Measurements from ENCODE around the gene RHOH.

Gene RHOH

DNA sequence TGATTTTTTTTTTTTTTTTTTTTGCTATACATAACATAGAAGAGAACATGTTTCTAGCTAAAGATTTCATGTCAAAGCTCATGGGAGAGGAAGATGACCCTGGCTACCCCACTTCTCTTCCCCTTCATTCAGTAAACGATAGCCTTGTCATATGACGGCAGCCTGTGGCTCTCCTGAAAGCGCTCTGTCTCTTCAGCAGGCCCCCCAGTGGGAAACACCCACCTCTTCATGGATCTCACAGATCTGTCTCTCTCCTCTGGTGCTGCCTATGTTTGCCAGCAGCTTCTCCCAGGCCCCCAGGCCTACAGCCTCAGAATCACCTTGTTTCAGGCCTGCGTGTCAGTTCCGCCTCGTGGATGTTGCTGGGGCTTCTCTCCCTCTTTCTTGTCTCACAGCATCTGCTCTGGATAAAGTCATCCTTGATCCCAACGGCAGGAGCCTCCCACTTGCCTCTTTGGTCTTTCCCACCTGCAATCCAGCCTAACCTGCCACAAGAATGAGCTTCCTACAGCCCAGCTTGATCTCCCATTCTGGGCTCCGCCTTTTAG lies 34.6 kb downstream of the RHOH start:
- Mint-ChIP-seq H3K27ac (peak overlapping the region; percentile 87), H3K36me3 (peaks cover 43% of the 10 kb centered on the region), H3K4me1 (peaks cover 83% of the 10 kb centered on the region), H3K9me3 (peaks cover 3% of the 10 kb centered on the region), H3K4me3 (no peak overlapping the region), H3K27me3 (no peaks in the 10 kb centered on the region)
- ATAC-seq: no peak

DNA sequence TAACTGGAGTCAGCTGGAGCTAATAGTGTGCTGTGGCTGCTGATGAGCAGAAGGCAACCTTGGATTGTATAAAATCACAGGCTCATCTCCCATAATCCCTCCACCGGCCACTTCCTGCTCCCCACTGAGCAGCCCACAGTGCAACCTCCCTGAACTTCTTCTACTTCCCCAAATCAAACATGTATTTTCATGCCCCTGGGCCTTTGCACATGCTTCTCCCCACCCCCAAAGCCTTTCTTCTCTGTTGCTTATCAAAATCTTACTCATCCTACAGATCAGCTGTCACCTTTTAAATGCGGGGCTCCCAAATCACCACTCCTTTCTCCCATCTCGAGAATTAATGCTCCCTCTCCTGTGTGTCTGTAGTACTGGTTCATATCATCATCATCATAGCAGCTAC lies 35.8 kb downstream of the RHOH start:
- ATAC-seq: no peak
- Mint-ChIP-seq H3K9me3 (peaks cover 3% of the 10 kb centered on the region), H3K4me1 (peaks cover 74% of the 10 kb centered on the region), H3K4me3 (no peak overlapping the region), H3K27ac (peak overlapping the region; percentile 87), H3K36me3 (peaks cover 40% of the 10 kb centered on the region), H3K27me3 (no peaks in the 10 kb centered on the region)

DNA sequence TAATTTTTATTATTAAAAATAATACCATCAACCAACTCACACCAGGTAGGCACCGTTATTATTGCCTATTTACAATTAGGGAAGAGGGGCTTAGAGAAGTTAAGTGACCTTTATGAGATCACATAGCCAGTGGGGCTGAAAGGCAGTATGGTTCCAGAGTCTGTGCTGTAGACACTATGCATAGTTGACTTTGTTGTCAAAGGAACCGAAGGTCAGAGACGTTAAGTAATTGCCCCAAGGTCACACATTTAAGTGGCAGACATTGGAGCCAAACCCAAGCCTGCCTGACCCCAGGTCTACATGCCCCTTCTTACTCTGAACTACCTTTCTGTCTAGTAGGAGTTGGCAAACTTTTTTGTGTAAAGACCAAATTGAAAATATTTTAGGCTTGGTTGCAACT lies 36.4 kb downstream of the RHOH start:
- H3K36me3 Mint-ChIP-seq: peaks cover 46% of the 10 kb centered on the region
- peak overlapping the region; percentile 87 for H3K27ac Mint-ChIP-seq
- no peak for ATAC-seq
- no peaks in the 10 kb centered on the region for H3K27me3 Mint-ChIP-seq
- no peak overlapping the region for H3K4me3 Mint-ChIP-seq
- peaks cover 3% of the 10 kb centered on the region for H3K9me3 Mint-ChIP-seq
- peaks cover 74% of the 10 kb centered on the region for H3K4me1 Mint-ChIP-seq

DNA sequence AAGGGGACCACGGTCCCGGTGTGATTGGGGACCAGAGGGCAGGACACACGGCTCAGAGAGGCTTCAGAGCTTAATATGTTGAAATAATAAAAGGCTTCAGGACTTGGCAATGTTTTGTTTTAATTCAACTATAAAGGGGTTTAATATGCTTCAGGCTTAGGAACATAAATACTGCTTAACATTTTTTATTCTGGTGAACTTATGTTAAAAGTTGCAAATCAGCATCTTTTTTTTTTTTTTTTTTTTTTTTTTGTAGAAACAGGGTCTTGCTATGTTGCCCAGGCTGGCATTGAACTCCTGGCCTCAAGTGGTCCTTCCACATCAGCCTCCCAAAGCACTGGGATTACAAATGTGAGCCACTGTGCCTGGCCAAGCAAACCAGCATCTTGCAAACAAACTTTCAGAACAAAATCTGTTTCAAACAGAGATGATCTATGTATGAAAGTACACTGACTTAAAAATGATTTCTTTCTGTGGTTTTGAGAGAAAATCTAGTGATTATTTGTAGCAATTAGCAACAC lies 37.7 kb downstream of the RHOH start:
- H3K4me3 Mint-ChIP-seq: no peak overlapping the region
- peaks cover 3% of the 10 kb centered on the region for H3K9me3 Mint-ChIP-seq
- ATAC-seq: no peak
- H3K36me3 Mint-ChIP-seq: peaks cover 56% of the 10 kb centered on the region
- H3K27me3 Mint-ChIP-seq: no peaks in the 10 kb centered on the region
- H3K4me1 Mint-ChIP-seq: peaks cover 74% of the 10 kb centered on the region
- peak overlapping the region; percentile 79 for H3K27ac Mint-ChIP-seq

DNA sequence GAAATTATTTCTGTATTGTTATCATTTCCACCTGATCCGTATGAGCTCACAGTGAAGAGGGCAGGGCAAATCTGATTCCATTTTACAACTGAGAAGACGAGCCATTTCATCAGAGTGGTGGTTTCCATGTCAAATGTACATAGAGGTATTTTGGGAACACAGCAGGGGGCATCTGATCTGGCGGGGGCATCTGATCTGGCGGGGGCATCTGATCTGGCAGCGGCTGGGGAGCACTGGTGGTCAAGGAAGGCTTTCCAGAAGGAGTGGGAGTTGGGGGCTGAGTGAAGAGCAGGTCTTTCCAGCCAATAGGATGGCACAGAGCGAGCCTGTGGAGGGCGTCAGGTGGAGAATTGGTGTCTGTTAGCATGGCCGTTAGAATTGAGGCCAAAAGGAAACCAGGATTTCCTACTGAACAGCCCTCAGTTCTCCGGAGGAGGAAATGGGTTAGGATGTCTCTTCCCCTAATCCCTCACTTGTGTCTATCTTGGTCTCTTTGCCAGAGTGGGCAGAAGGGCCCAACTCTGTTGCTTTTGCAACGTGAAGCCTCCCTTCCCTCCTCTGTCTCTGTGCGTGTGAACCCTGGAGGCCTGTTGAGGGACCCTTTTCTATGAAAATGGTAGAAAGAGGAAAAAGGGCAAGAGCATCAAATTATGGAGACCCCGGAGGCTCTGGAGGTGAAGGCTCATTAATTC lies 41.3 kb downstream of the RHOH start:
- no peak for ATAC-seq
- Mint-ChIP-seq H3K27me3 (no peaks in the 10 kb centered on the region), H3K36me3 (peaks cover 50% of the 10 kb centered on the region)

DNA sequence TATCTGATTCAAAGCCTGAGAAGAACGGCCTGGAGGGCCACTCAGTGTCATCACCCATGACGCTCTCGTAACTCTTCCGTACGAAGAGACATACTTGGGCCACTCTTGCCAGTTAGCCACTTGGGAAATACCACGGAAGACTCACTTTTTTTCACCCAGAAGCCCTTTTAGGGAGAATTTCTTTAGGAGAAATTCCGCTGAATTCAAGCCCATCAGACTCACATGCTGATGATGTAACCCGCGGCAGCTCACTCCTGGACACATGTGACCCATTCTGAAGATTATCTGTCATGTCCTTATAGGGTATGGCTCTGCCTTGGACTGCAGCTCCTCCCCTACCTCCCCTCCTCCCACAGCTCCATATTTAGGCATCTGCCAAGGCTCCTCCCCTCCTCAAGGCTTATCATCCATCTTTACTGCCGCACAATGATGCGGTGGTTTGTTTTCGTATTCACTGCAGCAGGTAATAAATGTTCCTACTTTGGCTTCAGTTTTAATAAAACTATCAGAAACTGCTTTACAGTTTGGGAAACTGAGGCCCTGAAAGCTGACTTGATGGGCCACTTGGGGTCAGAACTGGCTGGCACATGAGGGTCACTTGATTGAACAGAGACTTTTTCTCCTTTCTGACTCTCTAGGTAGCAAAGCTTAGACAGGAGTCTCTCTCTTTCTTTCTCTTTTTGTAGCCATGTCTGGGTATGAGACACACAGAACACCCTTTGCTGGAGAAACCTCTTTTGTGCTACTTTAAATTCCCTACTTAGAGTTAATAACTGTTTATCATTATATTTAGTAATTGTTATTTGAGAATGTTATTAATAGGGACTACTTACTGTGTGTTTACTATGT lies 42.1 kb downstream of the RHOH start:
- H3K4me1 Mint-ChIP-seq: peaks cover 76% of the 10 kb centered on the region
- no peaks in the 10 kb centered on the region for H3K27me3 Mint-ChIP-seq
- no peak overlapping the region for H3K4me3 Mint-ChIP-seq
- ATAC-seq: no peak
- peaks cover 58% of the 10 kb centered on the region for H3K36me3 Mint-ChIP-seq
- H3K27ac Mint-ChIP-seq: peak overlapping the region; percentile 73
- no peaks in the 10 kb centered on the region for H3K9me3 Mint-ChIP-seq

More for the DNA sequence above, 41.3 kb downstream of the RHOH start:
- H3K27ac Mint-ChIP-seq: peak overlapping the region; percentile 73
- no peaks in the 10 kb centered on the region for H3K9me3 Mint-ChIP-seq
- H3K4me3 Mint-ChIP-seq: no peak overlapping the region
- H3K4me1 Mint-ChIP-seq: peaks cover 70% of the 10 kb centered on the region

DNA sequence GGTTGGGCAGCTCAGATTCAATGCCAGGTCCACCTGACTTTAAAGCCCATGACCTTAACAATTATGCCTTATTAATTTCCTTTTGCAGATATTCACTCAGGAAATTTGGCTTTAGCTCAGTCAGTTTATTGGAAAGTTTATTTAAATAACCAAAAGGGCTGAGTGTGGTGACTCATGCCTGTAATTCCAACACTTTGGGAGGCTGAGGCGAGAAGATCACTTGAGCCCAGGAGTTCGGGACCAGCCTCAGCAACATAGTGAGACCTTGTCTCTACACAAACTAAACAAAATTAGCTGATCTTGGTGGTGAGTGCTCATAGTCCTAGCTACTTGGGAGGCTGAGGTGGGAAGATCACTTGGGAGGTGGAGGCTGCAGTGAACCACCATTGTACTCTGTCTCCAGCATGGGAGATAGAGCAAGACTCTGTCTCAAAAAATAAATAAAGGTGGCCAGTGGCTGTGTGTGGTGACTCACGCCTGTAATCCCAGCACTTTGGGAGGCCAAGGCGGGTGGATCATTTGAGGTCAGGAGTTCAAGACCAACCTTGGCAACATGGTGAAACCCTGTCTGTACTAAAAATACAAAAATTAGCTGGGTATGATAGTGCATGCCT lies 43.3 kb downstream of the RHOH start:
- Mint-ChIP-seq H3K27ac (peak overlapping the region; percentile 73), H3K27me3 (no peaks in the 10 kb centered on the region), H3K36me3 (peaks cover 56% of the 10 kb centered on the region), H3K9me3 (no peaks in the 10 kb centered on the region), H3K4me1 (peaks cover 77% of the 10 kb centered on the region), H3K4me3 (no peak overlapping the region)
- ATAC-seq: no peak

DNA sequence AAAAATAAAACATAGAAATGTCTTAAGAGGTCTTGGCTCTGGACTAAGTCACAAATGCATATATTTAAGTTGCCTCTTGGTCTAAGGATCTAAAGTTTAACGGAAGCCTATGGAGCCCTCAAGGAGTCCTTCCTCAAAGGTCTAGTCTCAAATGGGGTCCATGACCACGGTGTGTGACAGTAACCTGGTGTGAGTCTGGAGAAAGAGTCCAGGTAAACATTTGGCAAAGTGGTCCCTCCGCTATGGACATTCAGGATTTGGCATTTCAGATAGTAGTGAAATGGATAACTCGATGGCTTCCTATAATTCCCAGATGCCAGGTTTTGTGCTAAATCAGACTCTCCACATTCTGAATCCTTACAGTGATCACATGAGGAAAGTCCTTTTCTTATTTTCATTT lies 44.2 kb downstream of the RHOH start:
- no peak overlapping the region for H3K4me3 Mint-ChIP-seq
- H3K9me3 Mint-ChIP-seq: no peaks in the 10 kb centered on the region
- H3K27ac Mint-ChIP-seq: peak overlapping the region; percentile 82
- H3K27me3 Mint-ChIP-seq: no peaks in the 10 kb centered on the region
- peaks cover 79% of the 10 kb centered on the region for H3K4me1 Mint-ChIP-seq
- ATAC-seq: no peak
- peaks cover 56% of the 10 kb centered on the region for H3K36me3 Mint-ChIP-seq

DNA sequence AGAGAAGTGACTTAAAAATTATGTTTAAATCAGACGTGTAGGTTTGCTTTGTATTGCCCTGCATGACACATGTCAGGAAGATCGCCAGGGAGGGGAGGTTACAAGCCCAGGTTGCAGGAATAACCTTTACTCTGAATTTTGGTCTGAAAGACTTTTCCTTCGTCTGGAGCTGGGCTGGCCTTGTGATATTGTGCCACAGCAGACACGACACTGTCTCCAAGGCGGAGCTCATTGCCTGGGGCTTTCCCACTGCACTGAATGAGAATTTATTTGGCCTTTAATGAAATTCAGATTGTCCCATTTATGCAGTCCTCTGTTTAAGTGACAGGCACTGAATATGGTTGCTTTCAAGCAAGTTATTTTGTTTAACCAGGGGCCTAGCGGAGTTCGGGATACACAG lies 45.1 kb downstream of the RHOH start:
- peak; percentile 47 for ATAC-seq
- Mint-ChIP-seq H3K27me3 (no peaks in the 10 kb centered on the region), H3K4me1 (peaks cover 82% of the 10 kb centered on the region), H3K27ac (peak overlapping the region; percentile 82), H3K36me3 (peaks cover 62% of the 10 kb centered on the region), H3K9me3 (no peaks in the 10 kb centered on the region), H3K4me3 (peak overlapping the region; percentile 43)

DNA sequence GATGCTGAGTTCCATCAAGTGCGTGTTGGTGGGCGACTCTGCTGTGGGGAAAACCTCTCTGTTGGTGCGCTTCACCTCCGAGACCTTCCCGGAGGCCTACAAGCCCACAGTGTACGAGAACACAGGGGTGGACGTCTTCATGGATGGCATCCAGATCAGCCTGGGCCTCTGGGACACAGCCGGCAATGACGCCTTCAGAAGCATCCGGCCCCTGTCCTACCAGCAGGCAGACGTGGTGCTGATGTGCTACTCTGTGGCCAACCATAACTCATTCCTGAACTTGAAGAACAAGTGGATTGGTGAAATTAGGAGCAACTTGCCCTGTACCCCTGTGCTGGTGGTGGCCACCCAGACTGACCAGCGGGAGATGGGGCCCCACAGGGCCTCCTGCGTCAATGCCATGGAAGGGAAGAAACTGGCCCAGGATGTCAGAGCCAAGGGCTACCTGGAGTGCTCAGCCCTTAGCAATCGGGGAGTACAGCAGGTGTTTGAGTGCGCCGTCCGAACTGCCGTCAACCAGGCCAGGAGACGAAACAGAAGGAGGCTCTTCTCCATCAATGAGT lies 46.6 kb downstream of the RHOH start:
- H3K36me3 Mint-ChIP-seq: peaks cover 53% of the 10 kb centered on the region
- H3K4me3 Mint-ChIP-seq: no peak overlapping the region
- H3K4me1 Mint-ChIP-seq: peaks cover 84% of the 10 kb centered on the region
- H3K27ac Mint-ChIP-seq: peak overlapping the region; percentile 82
- ATAC-seq: no peak
- no peaks in the 10 kb centered on the region for H3K9me3 Mint-ChIP-seq
- no peaks in the 10 kb centered on the region for H3K27me3 Mint-ChIP-seq

DNA sequence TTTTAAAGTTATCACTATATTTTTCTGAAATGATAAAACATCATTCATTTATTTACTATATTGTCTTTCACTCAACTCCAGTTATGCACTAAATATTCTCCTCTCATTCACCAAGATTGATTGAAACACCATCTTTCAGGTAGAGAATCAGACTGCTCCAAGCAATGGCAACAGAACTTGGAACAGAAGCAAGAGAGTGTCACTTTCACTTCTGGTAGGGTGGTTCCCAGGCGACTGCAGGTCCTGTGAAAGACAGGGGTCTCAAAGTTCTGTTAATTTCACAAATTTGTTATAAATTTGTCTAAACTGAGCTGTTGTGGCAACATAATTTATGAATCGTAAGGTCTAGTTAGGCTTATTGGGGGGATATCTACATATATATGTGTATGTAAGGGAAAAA lies 47.8 kb downstream of the RHOH start:
- no peaks in the 10 kb centered on the region for H3K27me3 Mint-ChIP-seq
- peaks cover 74% of the 10 kb centered on the region for H3K4me1 Mint-ChIP-seq

DNA sequence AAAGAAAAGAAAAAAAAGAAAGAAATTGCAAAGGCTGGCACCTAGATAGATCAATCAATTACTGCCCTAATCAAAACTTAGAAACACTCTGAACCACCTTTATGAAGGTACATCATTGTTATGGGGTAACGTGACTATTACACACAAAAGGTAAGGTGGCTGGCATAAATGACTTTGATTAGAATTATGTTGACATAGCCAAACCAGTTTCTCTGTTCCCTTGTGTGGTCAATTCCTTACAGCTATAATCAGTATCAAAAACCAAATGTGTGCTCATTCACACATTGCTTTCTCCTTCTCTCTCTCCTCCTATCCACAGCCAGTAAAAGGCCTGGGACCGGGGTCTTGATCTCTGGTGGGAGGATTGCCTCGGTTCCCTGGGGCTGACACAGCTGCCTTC lies 48.7 kb downstream of the RHOH start:
- Mint-ChIP-seq H3K36me3 (peaks cover 46% of the 10 kb centered on the region), H3K4me1 (peaks cover 65% of the 10 kb centered on the region), H3K4me3 (no peak overlapping the region), H3K27ac (peak overlapping the region; percentile 38), H3K9me3 (no peaks in the 10 kb centered on the region), H3K27me3 (no peaks in the 10 kb centered on the region)
- no peak for ATAC-seq

More for the DNA sequence above, 47.8 kb downstream of the RHOH start:
- H3K9me3 Mint-ChIP-seq: no peaks in the 10 kb centered on the region
- peak overlapping the region; percentile 78 for H3K27ac Mint-ChIP-seq
- ATAC-seq: no peak
- H3K4me3 Mint-ChIP-seq: no peak overlapping the region
- peaks cover 46% of the 10 kb centered on the region for H3K36me3 Mint-ChIP-seq

DNA sequence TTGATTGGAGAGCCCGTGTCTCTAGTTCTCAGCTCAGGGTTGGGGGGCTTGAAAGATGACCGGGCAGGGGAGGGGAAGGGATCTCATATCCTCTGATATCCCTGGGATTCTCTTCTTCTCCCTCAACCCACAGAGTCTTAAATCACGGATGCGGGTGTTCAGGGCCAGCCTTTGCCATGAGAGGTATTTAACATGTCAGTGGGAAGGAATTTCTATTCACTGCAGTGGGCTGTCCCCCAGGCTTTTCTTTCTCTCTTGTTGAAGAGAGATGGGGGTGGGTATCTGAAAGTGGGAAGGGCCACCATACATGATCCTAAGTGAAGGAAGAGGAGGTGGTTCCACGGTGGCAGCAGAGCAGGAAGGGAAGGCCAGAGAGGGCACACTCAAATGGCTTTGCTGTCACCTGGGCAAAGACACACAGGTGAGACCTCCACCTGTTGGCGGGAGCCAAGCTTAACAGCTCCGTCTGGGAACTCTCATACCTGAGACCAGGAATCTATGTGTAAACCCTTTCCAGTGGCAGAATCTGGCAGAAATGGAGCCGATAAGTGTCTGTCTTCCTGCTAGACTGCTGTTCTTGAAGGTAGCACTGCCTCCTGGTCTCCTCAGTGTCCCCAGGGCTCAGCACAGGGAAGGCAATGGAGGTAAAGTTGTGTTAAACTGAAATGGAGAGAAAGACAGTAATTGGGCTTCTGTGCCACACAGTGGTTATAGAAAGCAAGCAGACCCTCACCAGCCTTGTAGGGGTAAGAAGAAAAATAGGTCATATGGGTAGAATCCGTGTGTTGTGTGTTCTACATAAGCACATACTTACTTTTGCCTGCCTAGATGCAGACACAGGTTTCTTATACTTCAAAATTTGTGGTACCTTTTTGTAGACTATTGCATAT lies 49.4 kb downstream of the RHOH start:
- Mint-ChIP-seq H3K27me3 (no peaks in the 10 kb centered on the region), H3K36me3 (peaks cover 46% of the 10 kb centered on the region)
- no peak for ATAC-seq

DNA sequence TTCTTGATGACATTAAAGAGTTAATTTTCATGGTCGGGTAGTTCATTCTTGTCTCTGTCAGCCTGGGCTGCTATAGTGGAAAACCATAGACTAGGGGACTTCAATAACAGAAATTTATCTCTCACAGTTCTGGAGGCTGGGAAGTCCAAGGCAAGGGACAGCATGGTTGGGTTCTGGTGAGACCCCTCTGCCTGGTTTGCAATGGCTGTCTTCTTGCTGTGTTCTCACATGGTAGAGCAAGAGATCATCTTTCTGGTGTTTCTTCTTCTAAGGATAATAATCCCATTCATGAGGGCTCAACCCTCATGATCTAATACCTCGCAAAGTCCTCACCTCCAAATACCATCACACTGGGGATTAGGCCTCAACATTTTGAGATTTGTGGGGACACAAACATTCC lies 50.1 kb downstream of the RHOH start:
- no peaks in the 10 kb centered on the region for H3K27me3 Mint-ChIP-seq
- no peak for ATAC-seq
- H3K4me1 Mint-ChIP-seq: peaks cover 64% of the 10 kb centered on the region
- no peaks in the 10 kb centered on the region for H3K9me3 Mint-ChIP-seq
- H3K4me3 Mint-ChIP-seq: no peak overlapping the region
- peaks cover 41% of the 10 kb centered on the region for H3K36me3 Mint-ChIP-seq
- H3K27ac Mint-ChIP-seq: peak overlapping the region; percentile 38

More for the DNA sequence above, 49.4 kb downstream of the RHOH start:
- H3K4me3 Mint-ChIP-seq: no peak overlapping the region
- no peaks in the 10 kb centered on the region for H3K9me3 Mint-ChIP-seq
- H3K27ac Mint-ChIP-seq: peak overlapping the region; percentile 38
- peaks cover 67% of the 10 kb centered on the region for H3K4me1 Mint-ChIP-seq

Measured in stimulated activated memory B cell treated with anti-CD40 and anti-IgM and Interleukin-4, amounts not matched to agents 10 μg/mL and 1 μg/mL and 100 μg/mL, for 72 hours (primary cell).